NCI-H146 (cell line): ENCODE data around the gene PARL.
A peak's percentile ranks its signal among the peaks of the same experiment; 100 is the strongest.

Experiments used
- DNase-seq: peaks from one replicate; lab custom pipeline; 2025; lab: John Stamatoyannopoulos, UW

Gene PARL

DNA sequence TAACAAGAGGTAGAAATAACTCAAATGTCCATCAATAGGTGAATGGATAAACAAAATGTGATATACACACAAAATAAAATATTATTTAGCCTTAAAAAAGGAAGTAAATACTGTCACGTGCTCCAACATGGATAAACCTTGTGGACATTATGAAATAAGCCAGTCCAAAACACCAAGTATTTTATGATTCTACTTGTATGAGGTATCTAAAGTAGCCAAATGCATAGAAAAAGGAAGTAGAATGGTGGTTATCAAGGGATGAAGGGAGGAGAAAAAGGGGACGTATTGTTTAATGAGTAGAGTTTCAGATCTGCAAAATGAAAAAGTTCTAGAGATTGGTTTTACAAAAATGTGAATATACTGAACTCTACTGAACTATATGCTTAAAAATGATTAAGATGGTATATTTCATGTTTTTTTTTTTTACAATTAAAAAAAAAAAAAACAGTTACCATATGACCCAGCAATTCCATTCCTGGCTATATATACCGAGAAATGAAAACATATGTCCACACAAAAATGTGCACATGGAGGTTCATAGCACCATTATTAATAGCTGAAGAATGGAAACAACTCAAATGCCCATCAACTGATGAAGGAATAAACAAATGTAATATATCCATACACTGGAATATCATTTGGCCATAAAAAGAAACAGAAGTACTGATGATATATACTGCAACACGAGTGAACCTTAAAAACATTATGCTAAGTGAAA, 30.2 kb downstream of the PARL start:
- no peak for DNase-seq

DNA sequence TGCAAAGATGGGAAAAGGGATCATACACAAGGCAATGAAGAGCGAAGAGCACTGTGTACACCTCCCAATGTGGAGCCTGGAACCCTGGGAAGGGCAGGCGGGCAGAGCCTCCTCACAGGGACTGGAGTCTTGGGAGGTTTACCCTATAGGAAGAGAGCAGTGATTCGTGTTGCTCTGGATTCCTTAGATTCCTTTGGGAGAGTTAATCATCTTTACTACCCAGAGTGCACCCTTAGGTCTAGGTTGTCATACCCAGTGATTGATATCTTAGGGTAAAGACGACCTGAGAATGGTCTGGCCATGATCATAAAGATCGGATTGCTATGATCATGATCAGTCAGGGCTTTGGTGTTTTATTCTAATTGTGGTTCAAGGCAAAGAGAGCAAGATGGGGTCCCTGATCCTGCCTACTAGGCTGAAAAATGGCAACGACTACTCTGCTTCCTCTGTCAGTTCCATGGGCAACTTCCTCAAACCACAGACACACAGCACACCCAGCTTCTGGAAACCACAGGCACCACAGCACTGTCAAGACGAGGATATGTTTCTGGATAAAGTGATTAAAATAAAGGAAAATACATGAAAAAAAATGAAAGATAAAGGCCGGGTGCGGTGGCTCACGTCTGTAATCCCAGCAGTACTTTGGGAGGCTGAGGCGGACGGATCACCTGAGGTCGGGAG, 38.9 kb downstream of the PARL start:
- DNase-seq, result no peak

DNA sequence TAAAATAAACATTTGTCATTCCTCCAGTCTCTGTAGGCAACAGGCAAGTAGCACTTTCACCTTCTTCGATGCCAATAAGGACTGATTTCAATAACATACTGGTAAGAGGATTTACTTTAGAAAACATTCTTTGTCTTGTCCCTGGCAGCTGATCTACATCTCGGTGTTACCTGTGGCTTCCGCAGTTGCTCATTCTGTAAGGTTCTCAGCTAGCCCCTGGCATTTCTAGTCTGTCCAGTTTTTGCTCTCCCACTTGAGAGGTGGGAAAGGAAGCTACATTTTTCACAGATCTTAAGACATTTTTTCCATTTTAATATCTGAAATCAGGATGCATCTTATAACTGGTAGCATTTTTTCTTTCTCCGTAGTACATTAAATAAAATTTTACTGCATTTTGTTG, 39.6 kb downstream of the PARL start:
- DNase-seq, result no peak

DNA sequence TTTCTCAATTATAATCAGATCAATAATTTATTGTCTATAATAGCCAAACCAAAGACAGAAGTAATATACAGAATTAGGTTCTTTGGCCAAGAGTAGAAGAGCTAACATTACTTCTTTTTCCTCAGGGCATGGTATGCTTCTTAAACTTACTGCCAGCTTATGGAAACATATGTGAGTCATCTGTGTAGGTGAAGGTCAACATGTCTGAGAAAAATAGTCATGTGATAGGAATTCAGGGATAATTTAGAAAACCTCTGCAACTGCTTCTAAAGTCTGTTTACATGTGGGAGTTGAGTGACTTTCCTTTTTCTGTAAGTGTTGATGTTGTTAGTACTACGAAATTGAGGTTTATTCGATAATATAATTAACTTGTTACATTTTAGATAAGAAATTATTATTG, 40.1 kb downstream of the PARL start:
- no peak for DNase-seq

DNA sequence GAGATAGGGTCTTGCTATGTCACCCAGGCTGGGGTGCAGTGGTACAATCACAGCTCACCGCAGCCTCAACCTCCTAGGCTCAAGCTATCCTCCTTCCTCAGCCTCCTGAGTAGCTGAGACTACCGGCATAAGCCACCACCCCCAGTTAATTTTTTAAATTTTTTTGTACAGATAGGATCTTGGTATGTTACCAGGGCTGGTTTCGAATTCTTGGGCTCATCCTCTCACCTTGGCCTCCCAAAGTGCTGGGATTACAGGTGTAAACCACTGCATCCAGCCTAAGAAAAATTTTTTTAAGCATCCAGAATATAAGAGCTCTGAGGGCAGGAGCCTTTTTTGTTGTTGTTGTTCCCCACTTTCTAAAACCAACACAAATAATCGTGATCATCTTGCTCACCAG, 44.9 kb downstream of the PARL start:
- no peak for DNase-seq

DNA sequence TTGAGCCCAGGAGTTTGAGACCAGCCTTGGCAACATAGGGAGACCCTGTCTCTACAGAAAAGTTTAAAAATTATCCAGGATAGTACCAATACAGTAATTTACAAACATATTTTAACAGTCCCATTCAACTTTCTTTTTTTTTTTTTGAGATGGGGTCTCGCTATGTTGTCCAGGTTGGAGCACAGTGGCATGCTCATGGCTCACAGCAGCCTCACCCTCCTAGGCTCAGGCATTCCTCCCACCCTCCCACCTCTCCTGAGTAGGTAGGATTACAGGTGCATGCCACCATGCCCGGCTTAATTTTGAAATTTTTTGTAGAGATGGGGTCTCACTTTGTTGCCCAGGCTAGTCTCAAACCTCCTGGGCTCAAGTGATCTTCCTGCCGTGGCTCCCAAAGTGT, 46.8 kb downstream of the PARL start:
- DNase-seq, result no peak

DNA sequence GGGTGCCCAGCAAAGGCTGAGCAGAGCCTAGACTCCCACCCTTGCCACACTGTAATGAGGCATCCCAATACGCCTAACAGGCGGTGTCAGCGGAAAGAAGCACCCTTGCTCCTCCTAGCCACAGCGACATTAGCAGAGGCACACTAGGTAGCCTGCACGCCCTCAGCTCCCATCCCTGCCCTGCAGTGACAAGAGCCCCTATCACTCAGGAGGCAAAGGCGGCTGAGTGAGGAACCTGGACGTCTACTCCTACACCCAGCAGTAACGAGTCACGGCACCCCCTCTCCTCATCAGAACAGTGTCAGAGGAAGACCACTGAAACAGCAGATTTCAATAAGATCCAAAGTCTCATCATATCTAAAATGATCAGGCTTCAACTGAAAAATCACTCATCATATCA, 47.3 kb downstream of the PARL start:
- no peak for DNase-seq

DNA sequence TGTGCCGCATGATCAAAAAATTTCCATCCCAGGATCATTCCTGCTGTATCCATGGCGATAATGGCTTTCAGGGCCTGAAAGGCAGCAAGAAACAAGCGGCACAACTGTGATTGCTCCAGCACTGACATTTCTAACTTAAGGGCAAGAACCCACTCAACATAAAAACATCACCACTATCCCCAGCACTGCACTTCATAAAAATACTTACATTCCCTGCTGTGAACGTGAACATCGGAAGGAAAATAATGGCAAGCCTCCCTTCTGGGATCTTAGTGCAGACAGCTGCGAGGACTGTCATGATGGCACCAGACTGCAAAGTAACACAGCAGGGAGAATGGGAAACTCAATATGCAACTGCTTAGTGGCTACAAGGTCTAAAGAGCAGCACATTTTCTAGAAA, 51.2 kb downstream of the PARL start:
- no peak for DNase-seq

DNA sequence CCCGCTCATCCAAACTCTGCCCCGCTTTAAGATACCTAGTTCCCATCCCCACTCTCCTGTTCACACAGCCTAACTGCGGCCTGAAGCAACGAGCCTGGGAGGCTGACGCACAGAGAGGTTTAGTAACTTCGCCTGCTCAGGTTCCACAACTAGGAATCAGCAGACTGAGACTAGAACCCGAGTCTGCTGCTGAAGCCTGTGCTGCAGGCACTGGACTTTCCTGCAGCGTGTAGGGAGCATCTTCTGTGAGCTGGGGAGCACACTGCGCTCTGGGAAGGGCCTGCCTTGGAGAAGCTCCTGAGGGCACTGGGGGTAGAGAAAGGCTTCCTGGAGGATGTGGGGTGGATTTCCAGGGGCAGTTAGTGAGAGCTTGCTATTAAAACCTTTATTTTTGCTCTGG, 54.5 kb downstream of the PARL start:
- DNase-seq, result no peak

DNA sequence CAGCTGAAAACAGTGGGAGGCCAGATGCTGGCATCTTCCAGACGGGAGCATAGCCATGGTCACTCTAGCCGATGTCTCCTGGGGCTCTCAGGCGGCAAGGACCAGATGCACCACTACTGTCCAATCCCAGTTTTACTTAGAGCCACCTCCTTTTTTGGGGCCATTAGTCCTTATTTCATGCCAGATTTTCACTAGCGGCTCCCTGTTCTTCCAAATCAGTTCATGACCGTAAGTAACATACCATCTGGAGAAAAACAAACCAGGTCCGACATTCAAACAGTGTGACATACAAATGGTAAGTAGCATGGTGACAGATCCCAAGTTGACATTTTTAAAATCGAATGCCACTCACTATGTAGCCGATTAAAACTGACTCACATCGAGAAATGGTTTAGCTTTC, 55.2 kb downstream of the PARL start:
- no peak for DNase-seq

DNA sequence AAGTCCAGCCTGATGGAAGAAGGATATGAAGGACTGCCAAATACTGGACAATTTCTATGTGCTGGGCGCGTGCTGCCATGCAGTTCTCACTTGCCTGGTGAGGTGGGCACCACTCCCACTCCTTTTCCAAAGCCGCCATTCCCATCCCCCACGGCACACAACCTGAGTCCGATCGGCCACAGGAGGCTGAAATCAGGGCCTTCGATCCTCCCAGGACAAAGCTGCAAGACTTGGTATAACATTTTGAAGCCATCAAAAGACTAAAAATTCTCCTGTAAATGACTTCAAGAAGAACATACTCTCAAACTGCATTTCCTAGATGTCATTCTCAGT, 56.2 kb downstream of the PARL start:
- no peak for DNase-seq

DNA sequence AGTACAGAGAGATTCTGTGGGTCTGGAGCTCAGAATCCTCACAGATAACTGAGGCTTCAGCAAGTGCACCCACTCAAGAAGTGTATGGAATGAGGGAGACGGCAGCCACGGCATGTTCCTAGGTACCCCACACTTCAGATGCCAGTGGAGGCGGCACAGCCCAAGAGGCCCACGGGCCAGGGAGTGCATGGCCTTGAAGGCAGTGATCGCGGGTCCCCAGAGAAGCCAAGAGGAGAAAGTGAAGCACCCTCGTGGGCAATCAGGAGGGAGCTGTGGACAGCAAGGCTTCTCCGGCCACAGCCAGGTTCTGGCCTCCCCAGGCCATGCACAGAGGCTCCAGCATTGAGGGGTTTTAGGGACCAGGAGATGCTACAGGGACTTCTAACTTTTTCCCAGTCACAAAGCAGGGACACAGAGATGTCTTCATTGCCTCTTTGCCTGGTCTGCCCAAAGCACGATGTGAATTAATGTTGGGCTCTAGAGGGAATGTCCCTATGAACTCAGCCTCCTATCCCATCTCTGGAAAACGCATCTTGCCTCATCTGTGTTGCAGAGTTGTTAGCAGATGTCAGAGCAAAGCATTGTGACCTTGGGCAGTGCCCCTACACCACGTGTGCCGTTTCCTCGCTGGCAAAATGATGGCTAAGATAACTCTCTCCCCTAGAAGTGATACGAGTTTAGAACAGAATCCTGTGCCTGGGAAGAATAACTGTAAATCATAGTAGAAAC, 56.7 kb downstream of the PARL start:
- DNase-seq, result no peak

DNA sequence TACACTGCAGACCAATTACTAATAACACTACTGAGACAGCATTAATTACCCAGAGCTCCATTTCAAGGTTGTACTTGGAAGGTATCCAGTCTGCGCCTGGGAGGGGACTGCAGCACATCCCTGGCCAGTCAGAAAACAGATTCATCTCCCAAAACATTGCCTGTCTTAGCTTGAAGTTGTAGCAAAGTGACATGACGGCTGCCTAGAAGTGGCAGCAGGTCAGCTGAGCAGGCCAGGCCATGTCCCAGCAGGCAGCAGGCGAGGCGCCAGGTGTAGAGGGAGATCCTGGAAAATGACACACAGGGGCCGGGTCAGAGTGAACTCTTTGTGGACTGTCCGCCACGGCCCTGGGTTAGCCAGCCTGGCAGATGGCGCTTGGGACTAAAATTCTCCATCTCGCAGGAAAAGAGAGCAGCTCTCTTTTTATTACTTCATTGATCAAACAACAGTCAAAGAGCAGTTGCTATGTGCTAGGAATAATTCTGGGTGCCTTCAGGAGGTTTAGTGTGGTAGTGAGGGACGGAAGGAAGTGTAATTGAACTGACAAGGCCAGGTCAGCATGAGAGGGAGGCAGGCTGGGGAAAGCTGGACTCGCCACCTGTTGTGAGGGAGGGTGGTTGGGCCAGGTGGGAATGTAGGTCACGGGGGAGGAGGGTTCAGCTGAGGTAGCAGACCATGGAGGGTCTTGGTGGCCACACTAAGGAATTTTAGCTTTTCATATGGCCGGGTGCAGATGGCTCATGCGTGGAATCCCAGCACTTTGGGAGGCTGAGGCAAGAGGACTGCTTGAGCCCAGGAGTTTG, 58.0 kb downstream of the PARL start:
- peak; percentile 85 for DNase-seq

DNA sequence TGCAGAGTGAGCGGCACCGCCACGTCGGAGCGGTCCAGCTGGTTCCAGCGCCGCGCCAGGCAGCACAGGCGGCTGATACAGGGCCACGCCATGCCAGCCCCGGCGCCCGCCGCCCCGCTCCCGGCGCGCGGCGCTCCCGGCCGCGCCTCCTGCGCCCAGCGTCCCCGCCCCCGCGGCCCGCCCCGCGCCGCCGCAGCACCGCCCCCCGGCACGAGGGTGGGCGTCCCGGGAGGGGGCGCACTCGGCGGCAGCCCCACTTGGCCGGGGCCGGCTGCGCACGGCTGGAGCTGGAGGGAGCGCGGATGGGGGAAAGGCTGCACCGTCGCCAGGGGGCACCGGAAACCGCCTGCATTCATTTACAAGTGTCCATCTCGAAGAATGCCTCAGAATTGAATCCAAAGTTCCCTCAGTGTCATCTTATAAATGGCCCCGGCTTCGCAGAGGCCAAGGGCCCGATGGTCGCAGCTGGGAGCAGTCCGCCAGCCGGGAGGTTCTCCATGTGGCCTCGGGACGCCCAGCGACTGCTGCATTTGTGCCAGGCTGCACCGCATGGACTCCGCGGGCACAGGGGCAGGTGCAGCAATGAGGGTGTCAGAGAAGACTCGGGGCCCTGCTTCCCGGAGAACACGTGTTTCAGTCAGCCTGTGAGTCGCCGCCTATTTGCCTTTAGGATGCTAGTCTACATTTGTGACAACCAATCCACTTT, 59.1 kb downstream of the PARL start, which contains the start of gene MAP6D1:
Gene MAP6D1, minus strand, starts transcription at position 122 of the 706 bp plus-strand sequence. Its CDS starts 30 bp downstream, at position 92.
- DNase-seq, result peak; percentile 80

DNA sequence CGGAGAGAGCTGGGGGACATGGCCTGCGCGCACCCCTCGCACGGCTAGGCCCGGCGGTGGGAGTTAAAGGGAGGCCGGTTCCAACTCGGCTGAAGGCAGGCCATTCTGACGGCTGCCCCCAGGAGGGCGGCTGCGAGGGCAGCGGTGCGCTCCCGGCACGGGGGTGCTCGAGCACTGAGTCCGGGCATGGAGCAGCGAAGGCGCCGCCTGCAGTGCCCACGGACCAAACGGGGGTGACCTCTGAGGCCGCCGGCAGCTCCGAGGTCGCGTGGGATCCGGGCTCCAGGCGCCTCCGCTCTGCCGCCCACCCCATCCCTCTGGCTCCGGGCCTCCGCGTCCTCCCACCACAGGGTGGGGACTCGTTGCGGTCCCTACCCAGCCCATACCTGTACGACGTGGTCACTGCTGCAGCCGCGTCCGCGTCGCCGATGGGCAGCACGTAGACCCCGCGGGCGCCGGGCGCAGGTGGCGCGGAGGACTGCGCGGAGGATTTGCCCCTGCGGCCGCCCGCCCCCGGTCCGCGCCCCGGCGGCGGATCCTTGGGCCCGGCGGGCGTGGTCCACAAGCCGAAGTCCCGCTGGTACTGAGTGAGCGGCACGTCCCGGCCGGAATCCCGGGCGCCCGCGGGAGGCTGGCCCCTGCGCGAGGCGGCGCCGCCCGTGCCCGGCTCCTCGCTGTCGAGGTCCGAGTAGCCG, 59.8 kb downstream of the PARL start:
- DNase-seq, result peak; percentile 80

DNA sequence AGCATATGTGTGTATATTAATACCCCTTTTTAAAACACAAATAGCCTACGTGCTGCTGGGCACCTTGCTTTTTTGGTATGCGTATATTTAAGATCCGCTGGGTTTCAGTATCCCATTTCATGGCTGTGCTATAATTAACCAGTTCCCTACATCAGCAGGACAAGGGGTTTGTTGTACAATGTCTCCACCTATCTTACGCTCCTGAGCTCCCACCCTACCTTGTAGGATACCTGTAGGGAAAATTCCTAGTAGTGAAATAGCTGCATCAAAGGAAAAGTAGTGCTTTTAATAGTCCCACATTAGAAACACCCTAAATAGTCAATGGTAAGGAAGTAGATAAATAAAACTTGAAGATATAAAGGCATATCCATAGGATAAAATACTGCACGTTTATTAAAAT, 60.7 kb downstream of the PARL start:
- peak; percentile 80 for DNase-seq

DNA sequence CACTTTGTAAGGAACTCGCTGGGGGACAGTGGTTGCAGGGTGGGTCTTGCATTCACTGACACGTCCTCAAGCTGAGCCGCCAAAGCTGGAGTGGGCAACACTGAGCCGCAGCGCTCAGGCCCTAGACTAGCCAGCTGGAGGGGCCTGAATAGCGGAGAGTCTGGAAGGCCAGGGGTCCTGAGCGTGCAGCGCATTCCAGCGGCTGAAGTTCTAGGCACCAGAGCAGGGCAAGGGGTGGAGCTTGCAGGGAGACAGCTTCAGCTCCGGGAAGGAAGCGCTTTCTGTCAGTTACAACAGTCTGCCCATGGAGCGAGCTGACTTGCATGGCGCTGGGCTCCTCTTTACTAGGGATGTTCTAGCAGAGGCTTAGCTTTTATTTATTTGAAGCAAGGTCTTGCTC, 62.0 kb downstream of the PARL start:
- DNase-seq, result peak; percentile 16

DNA sequence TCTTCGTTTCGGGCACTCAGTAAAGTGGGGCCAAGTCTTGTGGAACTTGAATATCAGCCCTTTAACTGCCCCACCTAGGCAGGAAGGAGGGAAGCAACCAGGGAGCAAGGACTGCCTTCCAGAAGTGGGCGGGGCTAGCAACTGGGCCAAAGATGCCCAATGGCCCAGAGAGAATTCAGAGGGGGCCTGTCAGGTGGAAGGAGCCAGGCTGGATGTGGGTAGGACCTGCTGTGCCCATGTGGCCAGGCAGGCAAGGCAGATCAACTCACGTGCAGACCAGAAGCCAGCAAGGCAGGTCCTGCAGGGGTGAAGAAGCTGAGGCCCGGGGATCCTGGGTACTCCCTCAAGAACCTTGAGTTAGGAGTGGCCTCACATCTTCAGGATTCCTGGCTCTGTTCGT, 64.8 kb downstream of the PARL start:
- DNase-seq, result no peak

DNA sequence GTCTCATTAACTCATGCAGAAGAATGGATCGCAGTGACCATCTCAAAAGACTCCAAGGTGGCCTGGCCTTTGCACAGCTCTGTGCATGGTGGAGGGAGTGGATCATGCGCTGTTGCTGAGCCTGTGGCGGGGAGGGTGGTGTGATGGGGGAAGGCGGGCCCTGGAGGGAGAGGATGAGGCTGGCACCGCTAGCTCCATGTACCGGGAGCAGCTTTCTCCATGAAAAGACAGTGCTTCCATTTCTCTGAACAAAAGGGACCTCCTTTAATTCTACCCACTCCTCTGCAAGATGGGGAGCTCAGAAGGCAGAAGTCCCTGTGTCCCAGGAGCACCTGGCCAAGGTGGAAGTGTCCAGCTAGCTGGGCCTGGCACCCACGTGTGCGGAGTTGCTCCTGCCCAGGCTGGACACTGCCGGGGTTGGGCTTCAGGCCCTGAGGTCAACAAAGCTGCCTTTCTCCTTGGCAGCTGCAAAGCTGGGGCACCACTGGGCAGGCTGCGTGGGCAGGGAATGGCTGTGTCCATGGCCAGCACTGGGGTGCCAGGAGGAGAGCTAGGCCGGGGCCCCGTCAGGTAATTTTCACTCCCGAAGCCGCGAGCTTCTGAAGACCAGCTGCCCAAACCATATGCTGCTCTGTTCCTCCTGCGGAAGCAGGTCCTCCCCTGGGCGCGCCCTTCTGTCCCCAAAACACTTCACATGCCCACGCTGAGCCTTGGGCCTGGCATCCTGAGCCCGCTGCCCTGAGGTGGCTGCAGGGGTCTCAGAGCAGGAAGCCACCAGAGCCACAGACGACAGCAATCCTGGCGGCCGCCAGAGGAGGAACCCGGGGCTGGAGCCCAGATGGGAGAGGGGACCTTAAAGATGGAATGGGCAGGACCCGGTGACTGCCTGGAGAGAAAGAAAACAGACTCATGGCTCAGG, 65.7 kb downstream of the PARL start:
- DNase-seq, result no peak

DNA sequence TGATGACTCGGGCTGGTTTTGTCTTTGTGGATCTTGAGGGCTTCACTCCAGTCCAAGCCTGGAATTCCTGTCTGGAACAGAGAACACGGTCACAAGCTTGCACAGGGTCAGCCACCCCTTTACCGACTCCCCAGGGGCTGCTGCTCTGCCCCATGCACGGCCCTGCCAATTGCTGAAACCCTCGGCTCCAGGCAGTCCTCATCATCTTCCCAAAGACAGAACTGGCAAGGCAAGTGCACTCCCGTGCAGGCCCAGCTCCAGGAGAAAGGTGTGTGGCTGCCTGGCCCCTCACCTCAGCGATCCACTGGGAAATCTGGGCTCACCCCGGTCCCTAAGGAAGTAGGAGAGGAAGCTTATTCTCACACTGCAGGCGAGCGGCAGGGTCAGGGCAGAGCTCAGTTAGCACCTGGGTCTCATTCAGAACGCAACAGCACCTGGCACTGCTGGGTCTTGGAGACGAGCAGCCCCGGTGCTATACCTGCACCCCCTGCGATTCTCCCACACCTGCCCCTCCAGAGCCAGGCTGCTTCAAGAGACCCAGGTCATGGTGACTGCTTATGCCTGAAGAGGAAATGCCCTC, 66.5 kb downstream of the PARL start:
- no peak for DNase-seq
